Stimulated activated CD8-positive, alpha-beta memory T cell treated with anti-CD3 and anti-CD28 coated beads, Interleukin-15, amount 100 ng/mL, for 48 hours (primary cell): ENCODE measurements around the gene GPR18.
"Not testable (repeated sequence)": the region's sequence is repeated elsewhere in the genome, so short reads cannot be mapped to it uniquely, and the experiment has no call there.

Source experiments
- DNase-seq, 2 donors: peaks; one replicate each; pipeline ENCODE4 v3.0.0-alpha.2; 2020; ENCODE audit warnings: low read depth in 2 of 2

GPR18 gene

DNA sequence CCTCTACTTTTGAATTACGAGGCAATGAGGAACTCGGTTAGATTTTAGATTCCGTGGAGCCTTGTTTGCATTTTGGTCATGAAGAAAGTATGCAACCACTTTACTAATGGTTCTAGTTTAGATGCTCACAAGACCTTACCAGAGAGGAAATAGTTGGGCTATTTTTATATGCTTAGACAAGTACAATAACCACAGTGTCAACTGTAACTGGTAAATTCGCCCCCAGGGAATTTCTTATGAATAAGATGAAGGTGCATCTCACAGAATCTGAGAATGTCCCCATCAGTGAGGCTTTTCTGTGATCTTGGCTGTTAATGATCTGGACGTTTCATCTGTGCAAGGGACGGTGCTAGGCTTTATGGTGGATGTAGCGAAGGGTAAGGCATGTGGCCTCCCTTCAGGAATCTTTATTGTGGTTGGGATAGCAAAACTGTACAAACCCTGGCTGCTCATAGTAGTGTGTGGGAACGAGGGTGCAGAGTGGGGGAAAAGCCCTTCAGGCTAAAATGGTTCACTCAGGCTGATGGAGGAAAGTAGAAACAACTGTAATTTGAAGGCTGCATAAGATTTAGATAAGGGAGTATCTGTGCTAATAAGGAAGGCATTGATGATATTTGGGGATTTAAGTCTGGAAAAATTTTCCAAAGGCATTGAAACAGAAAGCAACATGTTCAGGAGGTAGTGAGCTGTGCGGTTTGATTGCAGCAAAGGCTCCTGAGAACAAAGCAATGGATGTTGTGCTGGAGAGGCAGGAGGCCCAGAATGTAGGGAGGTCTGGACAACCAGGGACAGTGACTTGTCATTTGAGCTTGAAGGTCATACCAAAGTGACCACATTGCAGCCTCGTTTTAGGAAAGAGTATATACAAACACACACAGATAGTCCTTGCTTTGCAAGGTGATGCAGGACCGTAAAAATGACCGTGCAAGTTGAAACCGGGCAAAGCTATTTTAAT is 29.2 kb downstream of the GPR18 start:
- no peak for DNase-seq

DNA sequence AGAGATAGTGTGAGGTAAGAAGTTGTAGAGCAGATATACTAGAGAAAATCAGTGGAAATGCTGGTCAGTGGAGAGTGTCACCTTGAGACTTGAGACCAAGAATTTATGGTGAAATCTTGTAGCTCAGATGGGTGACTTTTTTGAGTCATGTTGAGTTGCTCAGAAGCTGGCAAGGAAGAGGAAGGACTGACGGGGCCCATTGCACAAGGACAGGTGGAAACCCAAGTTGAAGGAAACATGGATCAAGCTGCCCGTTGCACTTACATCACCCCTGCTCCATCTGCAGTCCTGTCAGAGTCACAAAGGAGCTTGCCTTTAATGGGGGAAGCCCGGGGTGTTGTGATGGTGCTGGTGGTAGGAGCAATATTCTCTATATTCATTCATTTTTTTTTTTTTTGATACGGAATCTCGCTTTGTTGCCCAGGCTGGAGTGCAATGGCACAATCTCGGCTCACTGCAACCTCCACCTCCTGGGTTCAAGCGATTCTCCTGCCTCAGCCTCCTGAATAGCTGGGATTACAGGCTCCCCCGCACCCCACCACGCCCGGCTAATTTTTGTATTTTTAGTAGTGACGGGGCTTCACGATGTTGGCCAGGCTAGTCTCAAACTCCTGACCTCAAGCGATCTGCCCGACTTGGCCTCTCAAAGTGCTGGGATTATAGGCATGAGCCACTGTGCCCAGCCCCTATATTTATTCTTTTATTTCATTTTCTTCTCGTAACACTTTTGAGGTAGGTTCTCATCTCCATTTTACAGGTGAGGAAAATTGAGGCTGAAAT is 30.1 kb downstream of the GPR18 start:
- no peak for DNase-seq

DNA sequence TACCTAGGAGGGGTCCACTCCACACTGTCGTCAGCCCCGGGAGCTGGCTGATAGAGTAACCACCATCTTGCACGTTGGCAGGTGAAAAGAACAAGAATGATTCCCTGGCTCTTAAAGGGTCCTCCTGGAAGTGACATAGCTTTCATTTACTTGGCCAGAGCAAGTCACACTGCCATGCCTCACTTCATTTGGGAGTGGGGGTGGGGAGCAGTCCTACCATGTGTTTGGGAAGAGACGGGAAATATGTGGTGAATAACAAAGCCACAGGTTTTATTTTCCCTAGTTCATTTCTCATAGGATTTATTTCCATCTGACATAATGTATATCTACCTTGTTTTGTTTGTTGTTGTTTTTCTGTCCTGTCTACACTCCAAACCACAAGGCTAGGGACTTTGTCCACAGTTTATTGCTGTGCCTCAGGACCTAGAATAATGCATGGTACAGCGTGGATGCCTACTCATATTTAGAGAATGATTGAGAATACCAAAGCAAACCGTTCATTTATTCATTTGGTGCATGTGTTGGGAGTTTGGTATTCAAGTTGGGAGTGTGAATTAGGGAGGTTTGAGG is 30.8 kb downstream of the GPR18 start:
- no peak for DNase-seq

DNA sequence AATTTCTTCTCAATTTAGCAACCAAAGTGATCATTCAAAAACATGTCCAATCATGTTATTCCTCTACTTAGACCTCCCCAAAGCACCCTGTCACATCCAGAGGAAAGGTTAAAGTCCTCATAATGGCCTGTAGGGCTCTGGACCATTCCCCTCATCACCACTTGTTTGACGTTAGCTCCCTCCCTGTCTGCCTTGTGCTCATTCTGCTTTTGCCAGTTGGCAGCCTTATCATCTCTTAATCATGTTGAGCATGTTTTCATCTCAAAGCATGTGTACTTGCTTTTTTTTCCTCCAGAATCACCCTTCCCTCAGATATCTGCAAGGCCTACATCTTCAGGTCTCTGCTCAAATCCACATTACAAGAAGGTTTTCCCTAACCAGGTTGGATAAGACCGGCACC is 31.7 kb downstream of the GPR18 start:
- DNase-seq: no peak

DNA sequence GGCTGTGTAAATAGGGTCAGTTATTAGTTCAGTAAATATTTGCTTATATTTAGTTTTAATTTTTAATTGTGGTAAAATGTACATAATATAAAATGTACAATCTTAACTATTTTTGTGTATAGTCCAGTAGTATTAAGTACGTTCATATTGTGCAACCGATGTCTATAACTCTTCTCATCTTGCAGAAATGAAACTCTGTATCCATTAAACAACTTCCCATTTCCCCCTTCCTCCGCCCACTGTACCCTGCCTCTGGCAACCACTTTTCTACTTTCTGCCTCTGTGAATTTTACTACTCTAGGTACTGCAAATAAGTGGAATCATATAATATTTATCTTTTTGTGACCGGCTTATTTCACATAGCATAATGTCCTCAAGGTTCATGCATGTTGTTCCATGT is 33.1 kb downstream of the GPR18 start:
- DNase-seq: no peak

DNA sequence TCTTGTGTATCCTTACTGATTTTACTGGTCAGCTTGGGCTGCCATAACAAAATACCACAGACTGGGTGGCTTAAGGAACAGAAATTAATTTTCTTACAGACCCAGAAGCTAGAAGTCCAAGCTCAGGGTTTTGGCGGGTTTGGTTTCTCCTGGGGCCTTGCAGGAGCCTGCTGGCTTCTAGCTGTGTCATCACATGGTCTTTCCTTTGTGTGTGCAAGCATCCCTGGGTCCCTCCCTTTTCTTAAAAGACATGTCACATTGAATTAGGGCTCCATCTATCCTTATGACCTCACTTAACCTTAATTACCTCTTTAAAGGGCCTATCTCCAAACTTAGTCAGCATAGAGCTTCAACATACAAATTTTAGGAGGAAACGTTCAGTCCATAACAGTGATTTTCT is 34.2 kb downstream of the GPR18 start:
- DNase-seq: no peak

DNA sequence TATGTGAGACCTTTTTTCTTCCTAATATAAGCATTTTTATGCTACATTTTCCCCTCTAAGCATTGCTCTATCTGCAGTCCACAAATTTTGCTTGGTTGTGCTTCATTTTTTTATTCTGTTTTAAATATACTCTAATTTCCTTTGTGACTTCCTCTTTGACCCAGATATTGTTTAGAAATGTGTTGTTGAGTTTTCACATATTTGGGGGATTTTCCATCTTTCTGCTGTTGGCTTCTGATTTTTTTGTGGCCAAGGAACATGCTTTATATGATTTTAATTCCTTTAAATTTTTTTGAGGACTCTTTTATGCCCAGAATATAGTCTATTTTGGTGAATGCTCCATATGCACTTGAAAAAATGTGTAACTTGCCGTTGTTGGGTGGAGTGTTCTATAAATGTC is 34.6 kb downstream of the GPR18 start:
- no peak for DNase-seq

DNA sequence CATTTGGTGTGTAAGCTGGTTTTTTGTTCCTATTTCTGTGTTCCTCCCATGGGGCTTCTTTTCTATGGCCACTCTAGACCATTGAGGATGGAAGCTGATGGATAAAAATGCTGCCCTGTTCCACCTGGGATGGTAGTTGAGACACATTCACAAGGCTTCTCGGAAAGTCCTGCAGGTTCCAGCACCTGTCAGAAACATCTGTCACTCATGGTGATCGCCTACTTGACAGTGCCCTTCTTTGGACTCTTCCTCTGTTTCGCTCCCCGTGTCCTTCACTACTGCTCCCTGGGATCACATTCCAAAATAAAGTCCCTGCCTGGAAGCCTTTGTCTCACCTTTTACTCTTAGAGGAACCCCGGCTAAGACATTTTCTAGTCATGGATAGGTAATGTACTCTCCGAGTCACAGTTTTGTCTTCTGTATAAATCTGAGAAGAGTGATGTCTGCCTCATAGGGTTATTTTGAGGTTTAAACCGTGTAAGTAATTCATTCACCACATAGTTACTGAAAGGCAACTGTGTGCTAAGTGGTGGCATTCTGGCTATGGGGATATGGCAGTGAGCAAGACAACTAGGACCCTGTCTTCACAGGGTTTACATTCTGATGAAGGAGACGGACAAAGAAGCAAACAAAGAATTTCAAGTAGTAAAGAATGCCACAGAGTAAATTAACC is 36.5 kb downstream of the GPR18 start:
- DNase-seq: no peak

DNA sequence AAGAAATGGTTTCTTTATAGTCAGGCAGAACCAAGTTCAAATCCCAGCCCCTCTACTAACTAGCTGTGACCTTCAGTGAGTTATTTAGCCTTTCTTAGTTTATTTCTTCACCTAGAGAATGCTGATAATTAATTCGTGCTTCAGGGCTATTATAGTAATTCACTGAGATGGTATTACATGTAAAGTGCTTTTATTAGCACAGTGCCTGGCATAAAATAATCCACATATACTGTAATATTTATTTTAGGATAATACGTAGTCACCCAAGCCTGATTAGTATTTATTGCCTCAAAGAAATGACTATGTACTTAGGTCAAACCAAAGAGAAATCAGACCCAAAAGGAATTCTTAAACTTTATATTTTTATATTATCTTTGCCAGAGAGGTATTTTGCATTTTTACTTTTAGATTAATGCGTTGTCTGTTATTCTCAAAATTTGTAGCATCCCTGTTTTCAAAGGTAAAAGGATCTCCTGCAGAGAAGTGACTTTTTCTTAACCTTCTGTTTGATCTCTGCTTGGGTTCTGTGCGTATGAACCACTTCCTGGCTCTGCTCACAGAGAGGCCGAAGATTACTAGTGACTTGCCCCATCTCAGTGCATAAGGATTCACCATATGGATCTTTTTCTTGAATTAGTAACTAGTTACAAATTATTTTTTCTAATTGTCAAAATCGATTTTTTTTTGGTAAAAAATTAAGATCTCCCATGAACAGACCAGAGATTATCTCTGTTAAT is 37.8 kb downstream of the GPR18 start:
- DNase-seq: no peak

DNA sequence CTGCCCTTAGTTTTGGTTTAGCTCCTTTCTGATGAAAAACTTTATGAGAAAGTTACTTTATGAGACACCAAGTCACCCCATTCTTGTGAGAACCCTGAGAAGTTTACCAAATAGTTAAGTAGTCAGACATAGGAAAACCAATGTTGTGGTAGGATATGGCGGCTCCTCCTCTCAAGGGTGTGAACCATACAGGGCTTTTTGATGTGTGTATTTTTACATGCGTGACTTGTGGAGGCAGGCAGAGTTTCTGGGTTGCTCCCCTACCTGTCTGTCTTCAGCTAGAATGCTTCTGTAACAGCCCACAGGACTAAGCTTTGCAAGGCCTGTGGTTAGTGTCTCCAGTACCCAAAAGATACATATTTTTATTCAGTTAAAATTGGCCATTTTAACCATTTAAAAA is 39.2 kb downstream of the GPR18 start:
- no peak for DNase-seq

DNA sequence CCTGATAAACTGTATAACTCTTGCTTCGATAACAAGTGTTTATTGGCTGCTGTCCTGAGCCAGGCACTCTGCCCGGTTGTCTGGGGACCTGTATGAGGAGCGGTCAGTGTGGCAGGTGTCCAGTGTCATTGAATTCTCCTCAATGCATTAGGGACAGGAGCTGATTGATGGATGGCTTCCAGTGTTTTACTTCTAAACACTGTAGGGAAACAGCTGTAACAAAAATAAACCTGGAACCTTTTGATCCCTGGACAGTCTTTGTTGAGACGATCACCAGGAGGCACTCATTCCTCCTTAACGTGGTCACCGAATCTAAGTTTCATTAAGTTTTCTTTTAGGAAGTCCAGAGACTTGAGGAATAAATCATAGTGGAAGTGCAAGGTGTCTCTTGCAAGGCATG is 39.6 kb downstream of the GPR18 start:
- DNase-seq: no peak

DNA sequence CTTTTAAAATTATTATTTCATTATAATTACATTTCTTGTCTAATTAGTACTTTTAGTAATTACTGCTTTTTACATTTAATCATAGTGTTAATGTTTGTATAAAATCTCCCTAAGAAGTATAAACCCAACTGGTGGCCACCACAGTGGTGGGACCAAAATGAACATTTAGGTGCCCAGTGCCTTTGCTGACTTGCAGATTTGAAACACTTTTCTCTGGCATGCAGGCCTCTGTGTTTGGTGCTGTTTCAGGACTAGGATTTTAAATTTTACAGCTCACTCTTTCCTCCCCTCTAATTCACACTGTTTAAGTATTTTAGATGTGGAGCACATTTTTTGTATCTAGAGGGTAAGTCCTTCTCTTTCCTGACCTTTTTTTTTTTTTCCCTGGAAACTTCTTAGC is 40.1 kb downstream of the GPR18 start:
- DNase-seq: no peak

DNA sequence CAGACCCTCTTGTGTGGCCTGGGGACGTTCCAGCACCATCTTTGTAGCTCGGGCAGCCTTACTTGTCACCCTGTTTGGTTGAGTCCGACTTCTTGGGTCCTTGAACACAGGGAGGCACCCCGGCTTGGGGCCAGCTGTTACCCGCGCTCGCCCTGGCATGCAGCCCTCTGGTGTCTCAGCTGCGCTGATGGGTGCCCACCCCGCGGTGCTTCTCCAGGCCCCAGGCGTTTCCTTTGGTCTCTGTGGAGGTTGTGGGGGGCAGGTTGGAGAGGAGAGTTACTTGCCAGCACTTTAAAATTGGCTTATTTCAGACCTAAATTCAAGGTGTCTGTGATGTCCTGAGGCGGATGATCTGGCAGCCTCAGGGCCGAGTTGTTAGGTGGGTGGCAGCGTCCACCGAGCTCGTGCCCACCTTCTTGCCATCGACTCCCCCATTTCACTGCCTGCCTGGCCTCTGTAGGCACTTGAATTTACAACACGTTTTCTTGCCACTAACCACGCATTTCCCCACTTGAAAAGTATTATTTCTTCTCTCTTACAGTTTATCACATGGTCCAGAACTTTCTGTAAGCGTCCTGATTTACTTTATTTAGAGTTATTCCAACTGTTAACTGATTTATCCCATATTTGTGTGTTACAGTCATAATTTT is 40.6 kb downstream of the GPR18 start:
- no peak for DNase-seq

DNA sequence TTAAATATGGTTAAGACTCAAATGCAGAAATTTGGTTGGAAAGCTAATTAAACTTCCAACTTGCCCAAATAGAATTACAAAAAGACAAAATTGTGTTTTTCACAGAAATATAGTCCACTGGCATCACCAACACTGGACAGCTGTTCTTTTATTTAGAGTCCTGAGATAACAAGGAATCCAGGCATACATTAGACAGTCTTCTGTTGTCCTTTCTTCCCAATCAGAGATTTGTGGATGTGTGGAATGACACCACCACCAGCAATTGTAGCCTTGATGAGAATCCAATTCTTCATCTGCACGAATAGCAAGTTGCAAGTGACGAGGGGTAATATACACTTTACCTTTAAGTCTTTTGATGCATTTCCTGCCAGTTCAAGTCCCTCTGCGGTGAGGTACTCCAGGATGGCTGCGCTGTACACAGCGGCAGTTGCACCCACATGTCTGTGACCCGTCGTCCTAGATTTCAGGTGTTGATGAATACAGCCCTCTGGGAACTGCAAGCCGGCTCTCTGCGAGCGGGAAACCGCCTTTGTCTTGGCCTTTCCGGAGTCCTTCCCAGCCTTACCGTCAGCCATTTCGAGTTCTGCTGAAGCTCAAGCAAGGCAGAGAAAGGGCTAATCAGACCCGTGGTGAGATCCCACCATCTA is 42.9 kb downstream of the GPR18 start:
- DNase-seq: no peak

DNA sequence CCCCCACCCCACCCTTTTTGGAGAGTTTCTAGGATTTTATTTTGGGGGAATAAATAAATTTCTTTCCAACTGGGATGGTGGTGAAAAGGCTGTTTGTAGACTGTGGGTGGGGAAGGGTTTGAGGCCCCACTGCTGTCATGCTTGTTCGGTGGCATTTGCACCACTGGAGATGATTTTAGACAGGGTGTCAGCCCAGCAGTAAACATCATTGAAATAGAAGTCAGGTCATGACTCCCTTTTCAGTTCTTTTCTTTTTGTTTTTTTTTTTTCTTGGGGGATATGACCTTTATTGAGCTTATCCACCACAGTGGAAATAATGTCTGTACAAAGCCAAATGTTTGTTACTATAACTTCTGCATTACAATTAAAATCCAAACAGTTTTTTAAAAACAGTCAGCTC is 43.4 kb downstream of the GPR18 start:
- DNase-seq: no peak

DNA sequence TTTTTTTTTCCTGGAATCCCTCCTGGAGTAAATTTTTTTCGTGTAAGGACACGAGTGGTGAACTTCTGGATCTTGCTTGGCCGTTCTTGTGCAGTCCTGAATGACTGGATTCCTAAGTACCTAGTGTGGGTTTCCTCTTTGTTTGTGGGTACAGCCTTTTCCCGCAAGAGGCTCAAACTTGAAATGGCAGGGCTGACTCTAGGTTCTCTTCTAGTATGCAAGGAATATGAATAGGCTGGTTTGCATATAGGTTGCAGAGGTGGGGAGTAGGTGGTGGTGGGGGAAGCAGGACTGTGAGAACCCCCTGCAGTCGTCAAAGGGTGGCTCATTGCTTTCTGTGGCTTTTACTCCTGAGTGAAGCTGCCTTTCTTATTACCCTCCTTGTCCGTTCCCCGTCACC is 43.9 kb downstream of the GPR18 start:
- DNase-seq: peak in 1 of 2 donors; percentile 70

DNA sequence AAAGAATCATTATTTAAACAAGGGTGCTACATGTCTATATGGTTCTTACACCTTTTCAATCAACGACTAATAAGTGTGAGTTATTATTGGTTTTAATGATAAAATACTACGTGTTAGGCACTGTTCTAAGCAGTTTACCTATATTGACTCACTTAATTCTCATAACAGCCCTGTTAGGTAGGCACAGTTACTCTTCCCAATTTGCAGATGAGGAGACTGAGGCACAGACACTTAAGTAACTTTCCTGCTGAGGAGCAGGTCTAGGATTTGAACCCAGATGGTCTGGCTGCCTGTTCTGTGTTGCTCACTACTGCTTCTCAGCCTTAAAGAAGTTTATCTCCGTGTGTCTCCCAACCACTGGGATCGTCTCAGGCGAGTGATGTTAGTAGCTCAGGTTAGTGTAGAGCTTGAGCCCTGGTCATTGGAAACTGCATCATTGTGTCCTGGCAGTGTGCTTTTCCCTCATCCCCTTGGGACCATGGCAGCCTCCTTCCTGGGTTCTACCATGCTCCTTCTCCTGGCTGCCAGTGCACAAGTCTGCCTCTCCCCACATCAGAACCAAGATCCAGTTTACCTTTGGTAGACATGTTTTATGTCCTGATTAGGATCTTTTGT is 46.7 kb downstream of the GPR18 start:
- no peak for DNase-seq

DNA sequence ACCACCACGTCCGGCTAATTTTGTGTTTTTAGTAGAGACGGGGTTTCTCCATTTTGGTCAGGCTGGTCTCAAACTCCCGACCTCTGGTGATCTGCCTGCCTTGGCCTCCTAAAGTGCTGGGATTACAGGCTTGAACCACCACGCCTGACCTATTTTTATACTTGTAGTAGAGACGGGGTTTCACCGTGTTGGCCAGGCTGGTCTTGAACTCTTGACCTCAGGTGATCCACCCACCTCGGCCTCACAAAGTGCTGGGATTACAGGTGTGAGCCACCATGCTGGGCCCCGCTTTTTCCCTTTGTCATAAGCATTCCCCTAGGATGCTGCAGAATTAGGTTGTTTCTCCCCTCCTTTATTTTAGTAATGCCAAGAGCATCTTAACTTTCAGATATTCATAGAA is 47.6 kb downstream of the GPR18 start:
- DNase-seq: not testable (repeated sequence)

DNA sequence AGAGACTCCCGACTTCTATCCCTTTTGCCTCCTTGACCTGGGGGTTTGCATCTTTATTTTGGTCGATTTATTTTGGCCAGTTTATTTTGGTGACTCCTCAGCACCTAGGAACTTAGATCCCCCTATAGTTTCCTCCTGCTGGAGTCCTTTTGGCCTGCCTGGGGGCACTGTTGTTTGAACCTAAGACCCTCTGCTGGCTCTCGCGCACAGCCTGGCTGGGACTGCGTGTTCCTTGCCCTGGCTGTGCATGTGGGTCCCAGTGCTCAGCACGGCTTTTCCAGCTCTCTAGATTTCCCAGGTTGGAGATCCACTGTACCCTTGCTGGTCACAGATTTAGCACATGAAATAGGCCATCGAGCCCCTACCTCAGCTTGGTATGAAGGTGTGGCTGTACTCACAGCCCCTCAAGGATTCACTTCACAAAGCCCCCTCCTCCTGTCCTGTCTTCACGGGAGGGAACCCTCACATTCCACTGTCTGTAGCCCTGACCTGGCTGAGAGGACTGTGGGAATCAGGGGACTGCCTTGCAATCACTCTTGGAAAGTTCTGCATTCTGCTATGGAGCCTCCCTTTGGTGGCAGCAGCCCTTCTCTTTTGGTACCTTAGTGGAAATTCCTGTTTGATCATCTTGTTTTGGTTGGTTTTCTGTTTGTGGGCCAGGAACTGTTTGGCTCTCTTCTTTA is 49.2 kb downstream of the GPR18 start:
- no peak for DNase-seq
